Measurements from ENCODE around the gene MCM3.

- TF ChIP-seq CTCF (IDR thresholded peaks at IDR 0.05) (no peak), POLR2A (IDR thresholded peaks at IDR 0.05) (no peak)
Measured at GRCh38 chr6:52317841-52318581, 33.5 kb upstream of the MCM3 start.
